Measurements from ENCODE around the gene TCL1A.
"Not testable (repeated sequence)": the region's sequence is repeated elsewhere in the genome, so short reads cannot be mapped to it uniquely, and the experiment has no call there.

The TCL1A gene

DNA sequence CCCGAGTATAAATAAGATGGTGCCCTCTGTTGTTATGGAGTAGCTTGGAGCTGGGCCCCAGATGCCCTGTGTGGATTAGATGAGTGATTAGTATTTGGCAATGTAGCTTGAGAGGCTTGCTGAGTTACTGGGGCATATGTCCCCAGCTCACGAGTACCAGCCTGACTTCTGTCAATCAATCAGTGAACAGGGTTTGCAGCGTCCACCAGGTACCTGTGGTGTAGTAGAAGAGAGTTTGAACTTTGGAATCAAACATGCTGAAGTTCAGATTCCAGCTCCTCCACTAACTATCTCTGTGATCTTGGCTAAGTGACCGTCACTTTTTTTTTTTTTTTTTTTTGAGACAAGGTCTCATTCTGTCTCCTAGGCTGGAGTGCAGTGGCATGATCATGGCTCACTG is 39.3 kb downstream of the TCL1A start:
- DNase-seq: no peak

DNA sequence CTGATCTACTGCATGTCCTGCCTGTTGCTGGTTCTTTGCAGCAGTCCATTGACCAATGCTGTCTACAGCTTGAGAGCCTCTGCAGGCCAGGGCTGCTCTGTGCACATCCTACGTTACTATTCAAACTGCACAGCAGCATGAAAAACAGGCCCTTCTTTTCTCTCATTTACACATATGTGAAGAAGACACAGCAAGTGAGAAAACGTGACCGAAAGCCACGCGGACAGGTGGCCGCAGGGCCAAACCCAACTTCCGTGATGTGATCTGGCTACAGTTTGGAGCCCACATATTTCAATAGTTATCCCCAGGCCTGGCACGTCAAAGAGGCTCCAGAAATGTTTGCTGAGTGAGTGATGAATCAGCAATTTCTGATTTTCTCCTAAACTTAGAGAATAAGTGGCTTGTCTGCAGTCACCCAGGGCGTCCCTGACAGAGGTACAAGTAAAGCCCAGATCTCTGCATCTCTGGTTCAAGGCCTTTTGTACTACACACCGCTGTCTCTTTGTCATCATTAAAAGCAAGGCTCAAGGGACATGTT is 45.6 kb downstream of the TCL1A start:
- DNase-seq: no peak

DNA sequence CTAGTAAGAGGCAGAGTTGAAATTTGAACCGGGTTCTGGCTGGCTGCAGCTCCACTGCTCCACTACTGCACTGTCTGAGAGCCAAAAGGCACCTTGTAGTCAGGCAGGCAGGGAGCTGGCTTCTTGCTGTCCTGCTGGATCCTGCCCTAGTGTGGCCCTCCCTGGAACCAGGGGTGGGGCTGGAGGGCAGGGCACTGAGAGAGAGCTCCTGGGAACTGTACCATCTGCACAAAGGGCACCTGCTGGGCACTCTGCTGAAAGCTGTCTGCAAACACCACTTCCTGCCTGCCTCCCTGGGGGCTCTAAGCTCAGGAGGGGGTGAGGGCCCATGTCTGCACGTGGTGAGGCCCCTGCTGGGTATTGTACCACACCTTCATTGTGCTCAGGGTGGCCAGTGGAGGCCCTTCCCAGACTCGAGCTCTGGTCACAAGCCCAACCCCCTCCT is 46.7 kb downstream of the TCL1A start:
- DNase-seq: no peak

DNA sequence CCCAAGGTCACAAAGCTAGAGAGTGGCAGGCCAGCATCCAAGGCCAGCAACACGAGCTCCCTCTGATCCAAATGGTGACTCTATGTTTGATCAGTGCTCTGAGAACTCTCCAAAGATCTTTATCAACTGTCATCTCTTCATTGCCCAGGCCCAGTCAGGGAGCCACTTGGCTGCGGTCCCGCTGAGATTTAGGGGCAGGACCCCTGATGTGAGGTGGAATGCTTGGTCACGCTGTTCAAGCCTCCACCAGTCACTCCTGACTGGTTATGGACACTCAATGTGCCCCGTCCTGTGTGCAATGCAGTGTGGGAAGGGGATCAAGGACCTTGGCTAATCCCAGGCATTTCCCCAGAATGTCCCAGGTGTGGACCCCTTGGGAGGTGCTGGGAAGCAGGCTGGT is 47.5 kb downstream of the TCL1A start:
- DNase-seq: no peak

- DNase-seq: not testable (repeated sequence)
Observed at GRCh38 chr14:95665530-95665929, 48.4 kb downstream of the TCL1A start.

GRCh38 chr14:95664546-95664945 is 49.4 kb downstream of the TCL1A start:
- no peak for DNase-seq

DNA sequence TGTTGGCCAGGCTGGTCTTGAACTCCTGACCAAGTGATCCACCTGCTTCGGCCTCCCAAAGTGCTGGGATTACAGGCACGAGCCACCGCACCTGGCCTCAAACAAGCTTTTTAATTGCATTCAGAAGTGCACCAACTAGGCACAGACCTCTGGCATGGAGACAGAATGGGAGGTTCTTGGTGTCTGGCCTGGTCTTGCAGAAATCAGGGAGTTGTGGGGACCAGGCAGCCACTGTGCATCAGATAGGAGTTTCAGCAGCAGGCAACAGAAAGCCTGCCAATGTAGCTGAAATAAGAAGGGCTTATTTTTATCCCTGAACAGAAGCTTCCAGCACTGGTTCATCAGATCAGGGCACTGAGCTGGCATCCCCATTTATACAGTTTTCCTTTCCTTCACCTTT is 49.9 kb downstream of the TCL1A start:
- no peak for DNase-seq

- DNase-seq: no peak
Observed at GRCh38 chr14:95663226-95663797, 50.6 kb downstream of the TCL1A start.

GRCh38 chr14:95662376-95663186 is 51.3 kb downstream of the TCL1A start:
- DNase-seq: no peak

DNA sequence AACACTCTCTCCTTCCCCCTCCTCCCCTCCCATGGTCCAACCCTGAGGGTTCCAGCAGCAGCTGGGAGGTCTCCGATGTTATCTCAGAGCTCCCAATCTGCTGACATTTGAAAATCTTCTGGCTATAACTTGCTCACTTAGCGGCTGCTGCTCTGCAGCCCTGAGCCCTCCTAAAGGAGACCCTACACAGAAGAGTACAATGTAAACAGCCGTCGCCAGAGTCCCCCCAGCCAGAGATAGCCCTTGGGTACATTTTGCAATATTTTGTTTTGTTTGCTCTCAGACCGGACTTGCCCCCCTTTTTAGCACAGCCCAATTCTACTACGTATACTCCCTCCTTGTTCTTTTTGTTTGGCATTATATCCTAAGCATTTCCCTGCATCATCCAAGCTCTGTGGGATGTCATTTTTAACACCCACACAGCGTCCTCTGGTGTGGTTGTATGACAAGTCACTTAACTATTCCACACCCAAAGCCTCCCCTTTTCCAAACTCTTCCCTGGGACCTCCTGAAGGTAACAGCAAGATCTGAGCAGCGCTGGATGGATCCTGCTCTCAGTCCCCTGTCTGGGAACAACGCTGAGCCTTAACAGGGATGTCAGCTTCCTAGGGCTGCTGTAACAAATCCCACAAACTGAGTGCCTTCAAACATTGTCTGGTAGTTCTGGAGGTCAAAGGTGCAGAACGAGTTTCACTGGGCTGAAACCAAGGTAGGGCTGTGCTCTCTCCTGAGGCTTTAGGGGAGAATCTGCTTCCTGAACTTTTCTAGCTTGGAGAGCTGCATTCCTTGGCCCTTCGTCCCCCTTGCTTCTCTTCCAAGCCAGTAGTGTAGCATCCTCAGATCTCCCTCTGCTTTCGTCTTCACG is 53.0 kb downstream of the TCL1A start:
- DNase-seq: no peak

GRCh38 chr14:95659990-95660385 is 53.9 kb downstream of the TCL1A start:
- no peak for DNase-seq

Data from stimulated activated CD8-positive, alpha-beta memory T cell treated with anti-CD3 and anti-CD28 coated beads, Interleukin-4, amount 100 ng/mL, for 48 hours (primary cell).